Fibroblast of pulmonary artery (primary cell): Measurements from ENCODE around the gene MROH2A.

Experiments used
- DNase-seq: peaks from one replicate; pipeline ENCODE4 v3.0.0-alpha.2; 2010; ENCODE audit warnings: low read depth
- H3K4me3 ChIP-seq: replicated peaks from 2 replicates; pipeline ENCODE4 v1.5.1; 2011; ENCODE audit warnings: low read depth, mild to moderate bottlenecking, control low read depth, low read length, moderate library complexity
- CTCF ChIP-seq: IDR thresholded peaks from 2 replicates; pipeline ENCODE4 v1.5.1; 2011; ENCODE audit warnings: mild to moderate bottlenecking, control low read depth, low read length, inconsistent platforms; ENCODE audit errors: missing control alignments

MROH2A gene

GRCh38 chr2:233758141-233758540, 20.0 kb upstream of the MROH2A start:
- no peak overlapping the region for H3K4me3 ChIP-seq
- no peak for TF ChIP-seq CTCF
- no peak for DNase-seq

GRCh38 chr2:233758849-233759248, 19.3 kb upstream of the MROH2A start:
- peak; percentile 66 for DNase-seq
- H3K4me3 ChIP-seq, result no peak overlapping the region
- no peak for TF ChIP-seq CTCF

- DNase-seq, result no peak
- TF ChIP-seq CTCF, result no peak
- no peak within 1 kb of the TSS for H3K4me3 ChIP-seq
Measured at GRCh38 chr2:233760043-233760442, 18.1 kb upstream of the MROH2A start, which contains the start of gene UGT1A1. UGT1A1 (plus strand) TSS chr2:233760270; CDS start chr2:233760288, 18 bp downstream.

- H3K4me3 ChIP-seq, result no peak overlapping the region
Measured at GRCh38 chr2:233761040-233761769, 16.9 kb upstream of the MROH2A start.

GRCh38 chr2:233764264-233764663, 13.9 kb upstream of the MROH2A start:
- no peak overlapping the region for H3K4me3 ChIP-seq
- peak; percentile 66 for DNase-seq
- TF ChIP-seq CTCF, result no peak

More at GRCh38 chr2:233761040-233761769, 16.9 kb upstream of the MROH2A start:
- peak; percentile 4 for DNase-seq
- no peak for TF ChIP-seq CTCF

- no peak for DNase-seq
- H3K4me3 ChIP-seq, result no peak overlapping the region
- TF ChIP-seq CTCF, result no peak
Measured at GRCh38 chr2:233764761-233765160, 13.4 kb upstream of the MROH2A start.

- DNase-seq, result no peak
Measured at GRCh38 chr2:233766416-233766815, 11.7 kb upstream of the MROH2A start.

More at GRCh38 chr2:233766416-233766815, 11.7 kb upstream of the MROH2A start:
- H3K4me3 ChIP-seq, result no peak overlapping the region
- TF ChIP-seq CTCF, result no peak
